Calu3 (cell line): ENCODE data around the gene SERPINA5. TPM values are rescaled to one million over a fixed set of nuclear protein-coding genes. Genes with fewer than 3 reads are reported as not detected.
"Not testable (repeated sequence)": the region's sequence is repeated elsewhere in the genome, so short reads cannot be mapped to it uniquely, and the experiment has no call there.

Experiments used
- BruUV-seq: library from RNA; stranded (reverse); fragments of 400-500 nt; replicated peaks from 2 replicates; lab custom pipeline; 2021; lab: Mats Ljungman, UMichigan
- CTCF ChIA-PET: fragments of 300-600 bp; sonication (Branson Sonifier 250); formaldehyde crosslinking; loops from one replicate; lab custom pipeline; 2022; ENCODE audit warnings: antibody characterized with exemption; lab: Charles Lee
- DNase-seq: peaks from one replicate; pipeline ENCODE4 v3.0.0; 2022
- H3K27ac Mint-ChIP-seq: one replicate; pipeline ENCODE4 v1.8.0; 2022; ENCODE audit warnings: mixed read lengths; ENCODE audit not compliant: unreplicated experiment
- H3K27me3 Mint-ChIP-seq: one replicate; pipeline ENCODE4 v1.8.0; 2022; ENCODE audit warnings: mixed read lengths; ENCODE audit not compliant: unreplicated experiment
- H3K36me3 Mint-ChIP-seq: one replicate; pipeline ENCODE4 v1.8.0; 2022; ENCODE audit warnings: mild to moderate bottlenecking, moderate library complexity, mixed read lengths; ENCODE audit not compliant: insufficient read depth, unreplicated experiment
- H3K4me1 Mint-ChIP-seq: one replicate; pipeline ENCODE4 v1.8.0; 2022; ENCODE audit warnings: mild to moderate bottlenecking, low read depth, mixed read lengths; ENCODE audit not compliant: unreplicated experiment
- H3K4me3 Mint-ChIP-seq: one replicate; pipeline ENCODE4 v1.8.0; 2022; ENCODE audit warnings: mild to moderate bottlenecking, low read depth, moderate library complexity, mixed read lengths; ENCODE audit not compliant: unreplicated experiment
- H3K9me3 Mint-ChIP-seq: one replicate; pipeline ENCODE4 v1.8.0; 2022; ENCODE audit warnings: low read depth, mixed read lengths; ENCODE audit not compliant: unreplicated experiment
- CTCF ChIP-seq: fragments of 200-600 bp; IDR thresholded peaks from one replicate; pipeline ENCODE4 v1.8.0; 2022; ENCODE audit warnings: antibody characterized with exemption; ENCODE audit not compliant: unreplicated experiment
- intact Hi-C: fragments of 100-400 bp; cut with micrococcal nuclease; formaldehyde crosslinking; loops from one replicate; pipeline ENCODE4 v1.10.0; 2022; ENCODE audit not compliant: unreplicated experiment
- total RNA-seq: library from RNA; stranded (reverse); gene quantifications from 2 replicates; pipeline ENCODE4 v1.2.3, GENCODE V29; 2022

The SERPINA5 gene
- total RNA-seq, 1 experiment from 2014 or later, result 20.7 TPM

- H3K4me1 Mint-ChIP-seq, result peaks cover 57% of the 10 kb centered on the region
- peaks cover 35% of the 10 kb centered on the region for H3K36me3 Mint-ChIP-seq
- TF ChIP-seq CTCF, result no peak
- no TSS peak for BruUV-seq
- CTCF ChIA-PET, result no interaction called here
- no peak for DNase-seq
- no peak overlapping the region for H3K27ac Mint-ChIP-seq
- H3K27me3 Mint-ChIP-seq, result no peaks in the 10 kb centered on the region
- intact Hi-C loops, result no loop called here
- H3K9me3 Mint-ChIP-seq, result peaks cover 4% of the 10 kb centered on the region
- no peak overlapping the region for H3K4me3 Mint-ChIP-seq
Measured at GRCh38 chr14:94602722-94603121, 21.5 kb downstream of the SERPINA5 start.

GRCh38 chr14:94605361-94605760, 24.1 kb downstream of the SERPINA5 start:
- Mint-ChIP-seq H3K36me3 (peaks cover 21% of the 10 kb centered on the region), H3K27me3 (no peaks in the 10 kb centered on the region), H3K4me3 (no peak overlapping the region), H3K27ac (no peak overlapping the region), H3K4me1 (peaks cover 46% of the 10 kb centered on the region), H3K9me3 (peaks cover 4% of the 10 kb centered on the region)
- intact Hi-C loops, result no loop called here
- CTCF ChIA-PET, result interaction anchor here (1.0 kb wide), 1 partner anchor 10 kb away, joined by 3 read pairs; no protein-coding TSS in a partner anchor
- DNase-seq, result no peak
- no TSS peak for BruUV-seq
- no peak for TF ChIP-seq CTCF

- BruUV-seq, H3K4me3 Mint-ChIP-seq, H3K27me3 Mint-ChIP-seq, DNase-seq, H3K27ac Mint-ChIP-seq, H3K9me3 Mint-ChIP-seq, intact Hi-C loops: not testable (repeated sequence)
- peaks cover 32% of the 10 kb centered on the region for H3K4me1 Mint-ChIP-seq
- H3K36me3 Mint-ChIP-seq, result peaks cover 19% of the 10 kb centered on the region
- CTCF ChIA-PET, result interaction anchor here (4.2 kb wide), 1 partner anchor 10 kb away, joined by 76 read pairs; no protein-coding TSS in a partner anchor
Measured at GRCh38 chr14:94608966-94609365, 27.7 kb downstream of the SERPINA5 start.

- no peak for TF ChIP-seq CTCF
- Mint-ChIP-seq H3K36me3 (peaks cover 19% of the 10 kb centered on the region), H3K4me1 (peaks cover 24% of the 10 kb centered on the region), H3K27ac (no peak overlapping the region), H3K27me3 (no peaks in the 10 kb centered on the region), H3K9me3 (no peaks in the 10 kb centered on the region), H3K4me3 (peak overlapping the region; percentile 77)
- no peak for DNase-seq
- intact Hi-C loops, result loop anchor here (10.0 kb wide), 1 partner anchor 176 kb away; no protein-coding TSS in a partner anchor
- BruUV-seq, result no TSS peak
- CTCF ChIA-PET, result interaction anchor here (0.9 to 4.2 kb wide), 4 partner anchors 12 to 125 kb away, joined by 4 to 76 read pairs (median 6); partner anchors contain the start of genes SERPINA4 and SERPINA5
Measured at GRCh38 chr14:94611179-94611578, 30.0 kb downstream of the SERPINA5 start.

GRCh38 chr14:94612174-94612573, 30.9 kb downstream of the SERPINA5 start, which contains the start of gene SERPINA3:
Gene SERPINA3, plus strand, starts transcription at chr14:94612391. Its CDS starts 2,051 bp downstream, at chr14:94614442.
- H3K27me3 Mint-ChIP-seq, result no peaks in the 10 kb centered on the region
- intact Hi-C loops, result loop anchor here (10.0 kb wide), 1 partner anchor 177 kb away; no protein-coding TSS in a partner anchor
- H3K4me1 Mint-ChIP-seq, result peaks cover 34% of the 10 kb centered on the region
- no peak within 1 kb of the TSS for H3K27ac Mint-ChIP-seq
- DNase-seq, result peak; percentile 66
- no peaks in the 10 kb centered on the region for H3K9me3 Mint-ChIP-seq
- peak within 1 kb of the TSS; percentile 77 for H3K4me3 Mint-ChIP-seq
- CTCF ChIA-PET, result interaction anchor here (0.6 to 4.2 kb wide), 5 partner anchors 10 to 134 kb away, joined by 3 to 76 read pairs (median 5); partner anchors contain the start of gene SERPINA5
- H3K36me3 Mint-ChIP-seq, result peaks cover 19% of the 10 kb centered on the region
- no TSS peak for BruUV-seq
- no peak for TF ChIP-seq CTCF
